Stomach (tissue), 9 donors: ENCODE measurements around the gene PLPP2. TPM values are rescaled to one million over a fixed set of nuclear protein-coding genes. Genes with fewer than 3 reads are reported as not detected.

ENCODE experiments used
- DNase-seq, 2 donors: peaks; one replicate each; pipeline versions ENCODE4 v3.0.0 to v3.0.0-alpha.2; 2013 to 2019
- H3K27ac ChIP-seq, 5 donors: fragments of 200-600 bp in 4 of 5; sonication (generic) in 4 of 5; one replicate each; pipeline ENCODE4 v1.5.1; 2013 to 2019; ENCODE audit warnings: mild to moderate bottlenecking in 1 of 5, moderate library complexity in 1 of 5
- H3K27me3 ChIP-seq, 3 donors: fragments of 200-600 bp; sonication (generic); one replicate each; pipeline ENCODE4 v1.5.1; 2017 to 2019; ENCODE audit warnings: mixed run types in 1 of 3
- H3K36me3 ChIP-seq, 4 donors: fragments of 200-600 bp; sonication (generic); 1 replicate in 3 of 4; 2 replicates in 1 of 4; pipeline ENCODE4 v1.5.1; 2016 to 2019
- H3K4me1 ChIP-seq, 4 donors: fragments of 200-600 bp; sonication (generic); one replicate each; pipeline ENCODE4 v1.5.1; 2016 to 2019
- H3K4me3 ChIP-seq, 4 donors: fragments of 200-600 bp; sonication (generic) in 3 of 4; one replicate each; pipeline ENCODE4 v1.5.1; 2016 to 2019; ENCODE audit warnings: mild to moderate bottlenecking in 1 of 4
- H3K9me3 ChIP-seq, 4 donors: fragments of 200-600 bp; sonication (generic); one replicate each; pipeline ENCODE4 v1.5.1; 2016 to 2019
- EP300 ChIP-seq: sonication (generic); formaldehyde crosslinking; IDR thresholded peaks from one replicate; pipeline ENCODE4 v1.6.1; 2017; ENCODE audit warnings: antibody characterized with exemption
- POLR2A ChIP-seq, 4 donors: fragments of 450-650 bp; IDR thresholded peaks; one replicate each; pipeline ENCODE4 v1.6.1; 2016; ENCODE audit warnings: antibody characterized with exemption in 4 of 4, control low read depth in 2 of 4, mild to moderate bottlenecking in 1 of 4, moderate library complexity in 1 of 4
- POLR2AphosphoS5 ChIP-seq, 3 donors: sonication (generic); formaldehyde crosslinking; IDR thresholded peaks; one replicate each; pipeline ENCODE4 v1.6.1; 2016; ENCODE audit warnings: antibody characterized with exemption in 3 of 3
- WGBS, 5 donors: extraction: QIAGEN DNeasy Blood & Tissue Kit in 3 of 5; methylation state at CpG; one replicate each; pipeline versions ENCODE4 v1.1.5 to v1.1.7; 2013 to 2018; 5-methylcytosine and 5-hydroxymethylcytosine counted together
- intact Hi-C: fragments of 100-400 bp; cut with DNase I; formaldehyde crosslinking; loops from one replicate; pipeline ENCODE4 v1.15.1; 2023; ENCODE audit warnings: low total_unique reads
- polyA plus RNA-seq, 3 donors: library from polyadenylated mRNA; stranded (reverse); fragments of 200-250 nt; gene quantifications; one replicate each; pipeline ENCODE4 v1.2.3, GENCODE V29; 2013
- total RNA-seq, 5 donors: library from RNA; depleted of rRNA; stranded (reverse); fragments of >200 nt; gene quantifications; one replicate each; pipeline versions ENCODE4 v1.1.0 to v1.2.3, GENCODE V29; 2014 to 2016
- TF ChIP-seq, protein P1 (sequence below), 7 experiments: fragments of 450-650 bp in 4 of 7; fragments of 200-600 bp in 3 of 7; sonication (generic) in 3 of 7; IDR thresholded peaks; one replicate each; pipeline ENCODE4 v1.5.1; 2016 to 2019; ENCODE audit warnings: antibody characterized with exemption in 7 of 7, control low read depth in 2 of 7, mild to moderate bottlenecking in 1 of 7
- donor health status: healthy with polysubstance abuse.
- donor health status: Bipolar disorder and iron deficiency.
- donor health status: healthy.

PLPP2 gene
- total and polyA plus RNA-seq, 8 donors = 22.2 to 228 (median 46.1) TPM

DNA sequence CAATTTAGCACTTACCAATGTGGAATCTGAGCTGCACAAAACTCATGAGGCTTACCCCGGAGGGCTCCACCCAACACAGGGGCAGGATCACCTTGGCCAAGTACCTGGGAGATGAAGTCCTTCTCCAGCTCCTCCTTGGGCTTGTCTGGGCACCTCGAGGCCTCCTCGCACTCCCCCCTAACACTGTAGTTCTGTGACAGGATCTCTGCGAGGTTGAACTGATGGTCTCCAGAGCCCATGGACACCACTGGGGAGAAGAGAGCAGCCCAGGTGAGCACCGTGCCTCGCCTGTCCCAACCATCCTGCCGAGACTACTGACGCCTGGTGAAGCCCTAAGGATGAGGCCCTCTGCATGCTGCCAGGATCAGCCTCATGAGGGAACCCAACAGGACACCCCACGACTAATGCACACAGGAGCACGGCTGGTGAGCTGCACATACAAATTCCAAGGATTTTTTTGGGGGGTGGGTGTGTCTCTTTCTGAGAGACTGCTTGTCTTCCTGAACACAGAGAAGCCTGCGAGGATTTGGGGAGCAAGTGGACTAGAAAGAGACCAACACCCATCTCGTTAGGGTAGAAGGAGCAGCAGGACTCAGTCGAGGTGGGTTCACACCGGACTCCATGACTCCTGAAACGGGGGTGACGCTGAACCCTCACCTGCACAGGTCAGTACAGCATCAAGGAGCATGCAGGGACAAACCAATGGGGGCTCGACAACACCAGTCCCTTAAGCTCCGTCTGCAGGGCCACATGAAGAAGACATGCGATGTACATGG, 43.3 kb upstream of the PLPP2 start:
- no peaks in the 10 kb centered on the region for H3K27me3 ChIP-seq
- no peak for DNase-seq
- H3K9me3 ChIP-seq = peaks cover 0 to 5% (median 2%) of the 10 kb centered on the region in 4 donors
- 93 to 96% (median 93%) methylated on average over 18 to 19 of the region's 19 CpGs for WGBS, 5 donors
- intact Hi-C loops = no loop called here
- peaks cover 0 to 15% (median 2%) of the 10 kb centered on the region in 4 donors for H3K4me1 ChIP-seq
- H3K4me3 ChIP-seq = no peak overlapping the region
- TF ChIP-seq, protein P1, sequence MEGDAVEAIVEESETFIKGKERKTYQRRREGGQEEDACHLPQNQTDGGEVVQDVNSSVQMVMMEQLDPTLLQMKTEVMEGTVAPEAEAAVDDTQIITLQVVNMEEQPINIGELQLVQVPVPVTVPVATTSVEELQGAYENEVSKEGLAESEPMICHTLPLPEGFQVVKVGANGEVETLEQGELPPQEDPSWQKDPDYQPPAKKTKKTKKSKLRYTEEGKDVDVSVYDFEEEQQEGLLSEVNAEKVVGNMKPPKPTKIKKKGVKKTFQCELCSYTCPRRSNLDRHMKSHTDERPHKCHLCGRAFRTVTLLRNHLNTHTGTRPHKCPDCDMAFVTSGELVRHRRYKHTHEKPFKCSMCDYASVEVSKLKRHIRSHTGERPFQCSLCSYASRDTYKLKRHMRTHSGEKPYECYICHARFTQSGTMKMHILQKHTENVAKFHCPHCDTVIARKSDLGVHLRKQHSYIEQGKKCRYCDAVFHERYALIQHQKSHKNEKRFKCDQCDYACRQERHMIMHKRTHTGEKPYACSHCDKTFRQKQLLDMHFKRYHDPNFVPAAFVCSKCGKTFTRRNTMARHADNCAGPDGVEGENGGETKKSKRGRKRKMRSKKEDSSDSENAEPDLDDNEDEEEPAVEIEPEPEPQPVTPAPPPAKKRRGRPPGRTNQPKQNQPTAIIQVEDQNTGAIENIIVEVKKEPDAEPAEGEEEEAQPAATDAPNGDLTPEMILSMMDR (IDR thresholded peaks at IDR 0.05) = no peak
- TF ChIP-seq POLR2AphosphoS5 (IDR thresholded peaks at IDR 0.05) (no peak), EP300 (no peak), POLR2A (IDR thresholded peaks at IDR 0.05) (no peak)
- peaks cover 24 to 57% (median 52%) of the 10 kb centered on the region in 4 donors for H3K36me3 ChIP-seq
- no peak overlapping the region for H3K27ac ChIP-seq

DNA sequence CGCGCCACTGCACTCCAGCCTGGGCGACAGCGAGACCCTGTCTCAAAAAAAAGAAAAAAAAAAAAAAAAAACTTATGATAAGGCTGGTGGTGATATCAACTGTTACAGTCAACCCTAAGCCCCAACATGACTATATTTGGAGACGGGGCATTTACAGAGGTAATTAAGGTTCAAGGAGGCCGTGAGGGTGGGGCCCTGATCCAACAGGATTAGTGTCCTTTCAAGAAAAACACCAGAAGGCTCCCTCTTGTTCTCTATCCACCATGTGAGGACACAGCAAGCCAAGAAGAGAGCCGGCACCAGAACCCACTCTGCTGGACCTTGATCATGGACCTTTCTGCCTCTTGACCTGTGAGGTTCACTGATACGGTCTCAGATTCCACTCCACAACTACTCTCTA, 39.3 kb upstream of the PLPP2 start:
- H3K4me3 ChIP-seq = no peak overlapping the region
- TF ChIP-seq POLR2A (IDR thresholded peaks at IDR 0.05) (no peak), EP300 (no peak), POLR2AphosphoS5 (IDR thresholded peaks at IDR 0.05) (no peak)
- TF ChIP-seq, protein P1 (IDR thresholded peaks at IDR 0.05) = no peak
- H3K27ac ChIP-seq = no peak overlapping the region
- H3K36me3 ChIP-seq = peaks cover 63 to 86% (median 86%) of the 10 kb centered on the region in 4 donors
- H3K9me3 ChIP-seq = peaks cover 0 to 21% (median 13%) of the 10 kb centered on the region in 4 donors
- 96 to 98% (median 98%) methylated on average over 8 of the region's 8 CpGs for WGBS, 5 donors
- intact Hi-C loops = no loop called here
- no peaks in the 10 kb centered on the region for H3K27me3 ChIP-seq
- H3K4me1 ChIP-seq = peaks cover 0 to 8% (median 0%) of the 10 kb centered on the region in 4 donors
- DNase-seq = no peak

DNA sequence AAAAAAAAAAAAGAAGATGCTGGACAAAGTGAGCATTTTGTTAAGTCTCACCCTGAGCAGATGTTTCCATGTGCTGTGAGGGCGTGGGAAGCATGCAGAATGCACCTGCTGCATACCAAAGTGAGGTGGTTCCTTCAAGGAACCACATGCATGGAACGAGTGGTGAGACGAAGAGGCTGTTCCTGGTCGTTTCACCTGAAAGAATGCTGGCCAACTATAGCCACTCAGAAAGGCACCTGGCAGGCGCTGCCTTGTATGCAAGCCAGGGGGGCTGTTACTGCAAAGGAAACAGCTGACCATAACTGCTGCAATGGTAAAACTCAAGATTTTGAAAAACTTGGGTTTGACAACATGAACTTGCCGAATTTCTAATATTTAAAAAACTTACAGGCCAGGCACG, 38.7 kb upstream of the PLPP2 start:
- no peak for DNase-seq
- 94 to 98% (median 97%) methylated on average over 7 of the region's 7 CpGs for WGBS, 5 donors
- Histone ChIP-seq H3K27ac (no peak overlapping the region), H3K4me1 (peaks cover 0 to 2% (median 0%) of the 10 kb centered on the region in 4 donors), H3K4me3 (no peak overlapping the region), H3K36me3 (peaks cover 69 to 86% (median 86%) of the 10 kb centered on the region in 4 donors), H3K9me3 (peaks cover 0 to 21% (median 13%) of the 10 kb centered on the region in 4 donors), H3K27me3 (no peaks in the 10 kb centered on the region)
- TF ChIP-seq EP300 (no peak), POLR2AphosphoS5 (IDR thresholded peaks at IDR 0.05) (no peak), POLR2A (IDR thresholded peaks at IDR 0.05) (no peak)
- TF ChIP-seq, protein P1 (IDR thresholded peaks at IDR 0.05) = no peak
- intact Hi-C loops = no loop called here

DNA sequence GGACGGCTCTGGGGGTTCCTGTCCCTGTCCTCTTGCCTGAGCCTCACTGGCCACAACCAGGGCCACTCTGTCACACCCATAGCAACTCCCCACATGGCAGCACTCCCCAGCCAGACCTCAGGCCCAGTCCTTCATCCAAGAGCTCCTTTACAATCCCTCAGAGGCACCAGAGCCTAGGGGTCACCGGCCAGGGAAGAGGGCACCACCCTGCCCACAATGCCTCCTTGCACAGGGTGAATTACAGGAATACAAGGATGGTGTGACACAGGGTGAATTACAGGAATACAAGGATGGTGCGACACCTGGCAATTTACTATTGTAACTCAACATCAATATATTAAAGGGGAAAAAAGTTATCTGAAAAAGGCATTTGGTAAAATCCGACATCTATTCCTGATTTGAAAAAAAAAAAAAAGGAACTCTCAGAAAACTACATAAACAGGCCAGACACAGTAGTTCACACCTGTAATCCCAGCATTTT, 36.9 kb upstream of the PLPP2 start:
- Histone ChIP-seq H3K36me3 (peaks cover 68 to 92% (median 90%) of the 10 kb centered on the region in 4 donors), H3K27me3 (no peaks in the 10 kb centered on the region), H3K4me3 (no peak overlapping the region), H3K4me1 (no peaks in the 10 kb centered on the region), H3K27ac (no peak overlapping the region), H3K9me3 (peaks cover 0 to 21% (median 13%) of the 10 kb centered on the region in 4 donors)
- intact Hi-C loops = no loop called here
- TF ChIP-seq POLR2A (IDR thresholded peaks at IDR 0.05) = no peak
- TF ChIP-seq EP300 = no peak
- TF ChIP-seq, protein P1 (IDR thresholded peaks at IDR 0.05) = no peak
- TF ChIP-seq POLR2AphosphoS5 (IDR thresholded peaks at IDR 0.05) = no peak
- WGBS, 5 donors = 87 to 100% (median 98%) methylated on average over 4 of the region's 4 CpGs
- no peak for DNase-seq
